HL-60 (cell line): Measurements from ENCODE around the gene TOB1.

Experiments used
- DNase-seq, 2 experiments: peaks; one replicate each; pipeline ENCODE4 v3.0.0-alpha.2; 2010 to 2020; ENCODE audit warnings: low read depth in 1 of 2, low spot score in 1 of 2
- H3K27ac ChIP-seq: fragments of 250-450 bp; sonication (Bioruptor Pico); replicated peaks from 2 replicates; pipeline ENCODE4 v1.5.1; 2020; ENCODE audit warnings: mild to moderate bottlenecking, moderate library complexity
- H3K27me3 ChIP-seq: fragments of 250-450 bp; sonication (Bioruptor Pico); 2 replicates; pipeline ENCODE4 v1.5.1; 2021; ENCODE audit warnings: mild to moderate bottlenecking, moderate library complexity; ENCODE audit not compliant: insufficient read depth, poor library complexity, severe bottlenecking
- H3K4me3 ChIP-seq: replicated peaks from 2 replicates; pipeline ENCODE4 v1.5.1; 2011; ENCODE audit warnings: mild to moderate bottlenecking, control low read depth, low read length; ENCODE audit not compliant: insufficient read depth
- GABPA ChIP-seq: IDR thresholded peaks from 2 replicates; pipeline ENCODE4 v1.6.1; 2012; ENCODE audit warnings: low read depth
- POLR2AphosphoS5 ChIP-seq: IDR thresholded peaks from 2 replicates; pipeline ENCODE4 v1.6.1; 2012; ENCODE audit warnings: low read depth
- SPI1 ChIP-seq: IDR thresholded peaks from 2 replicates; pipeline ENCODE4 v1.6.1; 2012; ENCODE audit warnings: low read depth, mild to moderate bottlenecking, borderline replicate concordance
- TF ChIP-seq, protein P1 (sequence below): IDR thresholded peaks from one replicate; pipeline ENCODE4 v1.5.1; 2011; ENCODE audit warnings: low read length, control low read depth, inconsistent platforms; ENCODE audit not compliant: insufficient read depth
- TF ChIP-seq, protein P2 (sequence below): IDR thresholded peaks from 2 replicates; pipeline ENCODE4 v1.6.1; 2012; ENCODE audit warnings: low read depth; ENCODE audit not compliant: insufficient replicate concordance

The TOB1 gene

DNA sequence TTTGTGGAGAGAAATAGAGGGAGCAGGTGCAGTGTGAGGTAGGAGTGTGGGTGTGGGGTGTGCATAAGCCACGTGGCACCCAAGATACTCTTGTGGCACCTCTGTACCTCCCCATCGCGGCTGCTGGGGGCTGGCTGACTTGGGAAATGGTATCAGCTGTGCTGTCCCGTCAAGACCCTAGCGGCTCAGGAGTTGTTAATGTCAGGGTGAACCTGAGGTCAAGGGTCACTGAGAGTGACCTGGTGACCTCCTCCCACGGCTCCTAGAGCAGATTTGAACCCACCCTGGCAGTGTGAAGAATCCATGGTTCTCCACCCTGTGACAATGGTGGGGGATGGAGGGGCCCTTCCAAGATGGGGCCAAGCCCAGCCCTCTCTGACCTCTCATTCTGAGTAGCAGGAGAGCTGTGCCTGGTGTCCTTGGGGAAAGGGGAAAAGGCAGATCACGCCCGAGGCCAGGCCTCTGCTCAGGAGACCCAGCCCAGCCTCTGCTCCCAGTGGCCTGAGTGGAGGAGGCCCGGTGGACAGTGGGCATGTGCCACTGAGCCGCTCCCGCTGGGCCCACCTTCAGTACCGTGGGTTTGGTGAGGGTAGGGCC is 33.8 kb downstream of the TOB1 start:
- Histone ChIP-seq H3K27ac (no peak overlapping the region), H3K27me3 (no peaks in the 10 kb centered on the region), H3K4me3 (no peak overlapping the region)
- TF ChIP-seq SPI1 (no peak), POLR2AphosphoS5 (no peak), GABPA (no peak)
- TF ChIP-seq, protein P1, sequence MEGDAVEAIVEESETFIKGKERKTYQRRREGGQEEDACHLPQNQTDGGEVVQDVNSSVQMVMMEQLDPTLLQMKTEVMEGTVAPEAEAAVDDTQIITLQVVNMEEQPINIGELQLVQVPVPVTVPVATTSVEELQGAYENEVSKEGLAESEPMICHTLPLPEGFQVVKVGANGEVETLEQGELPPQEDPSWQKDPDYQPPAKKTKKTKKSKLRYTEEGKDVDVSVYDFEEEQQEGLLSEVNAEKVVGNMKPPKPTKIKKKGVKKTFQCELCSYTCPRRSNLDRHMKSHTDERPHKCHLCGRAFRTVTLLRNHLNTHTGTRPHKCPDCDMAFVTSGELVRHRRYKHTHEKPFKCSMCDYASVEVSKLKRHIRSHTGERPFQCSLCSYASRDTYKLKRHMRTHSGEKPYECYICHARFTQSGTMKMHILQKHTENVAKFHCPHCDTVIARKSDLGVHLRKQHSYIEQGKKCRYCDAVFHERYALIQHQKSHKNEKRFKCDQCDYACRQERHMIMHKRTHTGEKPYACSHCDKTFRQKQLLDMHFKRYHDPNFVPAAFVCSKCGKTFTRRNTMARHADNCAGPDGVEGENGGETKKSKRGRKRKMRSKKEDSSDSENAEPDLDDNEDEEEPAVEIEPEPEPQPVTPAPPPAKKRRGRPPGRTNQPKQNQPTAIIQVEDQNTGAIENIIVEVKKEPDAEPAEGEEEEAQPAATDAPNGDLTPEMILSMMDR = no peak
- TF ChIP-seq, protein P2, sequence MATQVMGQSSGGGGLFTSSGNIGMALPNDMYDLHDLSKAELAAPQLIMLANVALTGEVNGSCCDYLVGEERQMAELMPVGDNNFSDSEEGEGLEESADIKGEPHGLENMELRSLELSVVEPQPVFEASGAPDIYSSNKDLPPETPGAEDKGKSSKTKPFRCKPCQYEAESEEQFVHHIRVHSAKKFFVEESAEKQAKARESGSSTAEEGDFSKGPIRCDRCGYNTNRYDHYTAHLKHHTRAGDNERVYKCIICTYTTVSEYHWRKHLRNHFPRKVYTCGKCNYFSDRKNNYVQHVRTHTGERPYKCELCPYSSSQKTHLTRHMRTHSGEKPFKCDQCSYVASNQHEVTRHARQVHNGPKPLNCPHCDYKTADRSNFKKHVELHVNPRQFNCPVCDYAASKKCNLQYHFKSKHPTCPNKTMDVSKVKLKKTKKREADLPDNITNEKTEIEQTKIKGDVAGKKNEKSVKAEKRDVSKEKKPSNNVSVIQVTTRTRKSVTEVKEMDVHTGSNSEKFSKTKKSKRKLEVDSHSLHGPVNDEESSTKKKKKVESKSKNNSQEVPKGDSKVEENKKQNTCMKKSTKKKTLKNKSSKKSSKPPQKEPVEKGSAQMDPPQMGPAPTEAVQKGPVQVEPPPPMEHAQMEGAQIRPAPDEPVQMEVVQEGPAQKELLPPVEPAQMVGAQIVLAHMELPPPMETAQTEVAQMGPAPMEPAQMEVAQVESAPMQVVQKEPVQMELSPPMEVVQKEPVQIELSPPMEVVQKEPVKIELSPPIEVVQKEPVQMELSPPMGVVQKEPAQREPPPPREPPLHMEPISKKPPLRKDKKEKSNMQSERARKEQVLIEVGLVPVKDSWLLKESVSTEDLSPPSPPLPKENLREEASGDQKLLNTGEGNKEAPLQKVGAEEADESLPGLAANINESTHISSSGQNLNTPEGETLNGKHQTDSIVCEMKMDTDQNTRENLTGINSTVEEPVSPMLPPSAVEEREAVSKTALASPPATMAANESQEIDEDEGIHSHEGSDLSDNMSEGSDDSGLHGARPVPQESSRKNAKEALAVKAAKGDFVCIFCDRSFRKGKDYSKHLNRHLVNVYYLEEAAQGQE = no peak
- no peak for DNase-seq

DNA sequence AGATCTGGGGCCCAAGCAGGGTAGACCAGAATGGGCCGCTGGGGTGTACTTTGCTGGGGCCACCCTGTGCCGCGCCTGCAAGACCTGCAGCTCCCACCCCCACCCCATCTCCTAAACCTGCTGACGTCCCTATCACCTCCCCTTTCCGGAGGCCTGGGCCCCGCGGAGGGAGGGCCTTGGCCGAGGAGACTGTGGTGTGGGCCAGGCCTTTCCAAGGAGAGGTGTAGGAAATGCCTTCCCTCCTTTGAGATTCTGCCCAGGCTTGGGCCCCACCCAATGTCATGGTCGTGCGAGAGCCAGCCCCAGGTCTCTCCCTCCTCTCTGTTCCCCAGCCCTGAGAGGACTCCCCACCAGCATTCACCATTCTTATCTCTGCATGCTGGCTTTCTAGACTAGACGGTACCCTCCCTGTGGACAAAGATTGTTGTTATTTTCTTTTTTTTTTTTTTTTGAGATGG is 34.7 kb downstream of the TOB1 start:
- no peak for DNase-seq
- Histone ChIP-seq H3K27me3 (no peaks in the 10 kb centered on the region), H3K4me3 (no peak overlapping the region), H3K27ac (no peak overlapping the region)
- TF ChIP-seq, protein P1 = no peak
- TF ChIP-seq POLR2AphosphoS5 = no peak
- TF ChIP-seq, protein P2 = no peak

DNA sequence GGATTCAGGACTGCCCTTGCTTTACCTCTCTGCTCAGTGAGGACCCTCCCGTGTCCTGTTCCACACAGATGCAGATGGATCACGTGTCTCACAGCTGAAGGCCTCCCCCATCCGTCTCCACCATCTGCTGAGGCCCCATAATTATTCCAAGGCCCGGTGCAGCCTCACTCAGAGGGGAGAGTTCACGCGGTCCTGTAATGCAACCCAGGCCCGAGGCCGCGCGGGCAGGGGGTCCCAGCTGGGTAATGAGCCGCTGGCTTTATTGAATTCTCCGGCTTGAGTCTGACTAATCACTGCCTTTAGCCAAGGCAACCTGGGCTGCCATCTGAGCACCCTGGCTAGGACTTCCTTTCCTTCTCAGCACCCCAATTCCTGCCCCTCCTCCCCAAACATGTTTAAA is 35.2 kb downstream of the TOB1 start:
- Histone ChIP-seq H3K4me3 (no peak overlapping the region), H3K27me3 (no peaks in the 10 kb centered on the region), H3K27ac (no peak overlapping the region)
- TF ChIP-seq, protein P1 = no peak
- TF ChIP-seq GABPA (no peak), POLR2AphosphoS5 (no peak), SPI1 (no peak)
- TF ChIP-seq, protein P2 = no peak
- DNase-seq = no peak
